GM12892 (cell line): ENCODE measurements around the gene CCDC175.

Experiments used
- POLR2A ChIP-seq: IDR thresholded peaks from 2 replicates; pipeline ENCODE4 v1.6.1; 2011; ENCODE audit warnings: low read depth, low read length, control low read depth
- POLR2AphosphoS5 ChIP-seq: IDR thresholded peaks from 2 replicates; pipeline ENCODE4 v1.6.1; 2011; ENCODE audit warnings: low read depth, low read length, control low read depth

- TF ChIP-seq POLR2AphosphoS5 (no peak), POLR2A (no peak)
Observed at GRCh38 chr14:59510001-59510400, 66.6 kb downstream of the CCDC175 start.
